ENCODE data around the gene LMO7. TPM values are rescaled to one million over a fixed set of nuclear protein-coding genes. Genes with fewer than 3 reads are reported as not detected.

Gene LMO7
- total and polyA plus RNA-seq, 2 of the 8 experiments (the other 6 are each of a cell fraction or from before 2014, with no cell fraction given): 8.1 to 28.3 TPM

- Histone ChIP-seq H3K36me3 (ENCODE audit: control insufficient read depth in 2 of 4, insufficient read depth in 4 of 4, low read length in 3 of 4) (0 out of 8 replicates have a peak, but pooled peaks cover 0 to under 1% (median 0%) of the 10 kb centered on the region in 4 experiments), H3K27ac (ENCODE audit: low read depth, low read length) (no peak overlapping the region), H3K4me2 (ENCODE audit: insufficient read depth in 1 of 2, low read depth in 2 of 2, low read length in 2 of 2) (no peak overlapping the region; a peak in 1 of 4 replicates), H3K9me3 (ENCODE audit: insufficient read depth in 2 of 2, low read depth in 1 of 2, low read length in 1 of 2) (peaks cover 0 to 2% of the 10 kb centered on the region in 2 experiments; a peak in 2 of 4 replicates), H3K9ac (replicated peaks in 1 of 4; ENCODE audit: extremely low read depth in 1 of 4, low read depth in 3 of 4, low read length in 3 of 4) (no peak overlapping the region), H4K5ac (ENCODE audit: insufficient read length, low read depth, low read length) (no peak overlapping the region), H3K18ac (ENCODE audit: extremely low read depth, low read length) (no peak overlapping the region), H2AFZ (ENCODE audit: low read length) (no peak overlapping the region), H3K27me3 (replicated peaks in 1 of 4; ENCODE audit: control insufficient read depth in 3 of 4, extremely low read depth in 1 of 4, insufficient read depth in 3 of 4, low read length in 3 of 4) (no peaks in the 10 kb centered on the region), H3K4me1 (replicated peaks in 1 of 4; ENCODE audit: control insufficient read depth in 3 of 4, insufficient read depth in 4 of 4, low read length in 3 of 4) (peaks cover 0 to 9% (median 4%) of the 10 kb centered on the region in 4 experiments; a peak in 3 of 7 replicates), H3K56ac (replicated peaks; ENCODE audit: insufficient read length, low read depth, low read length) (no peak overlapping the region), H3K79me2 (ENCODE audit: control insufficient read depth in 1 of 2, insufficient read depth in 2 of 2, low read length in 2 of 2) (no peaks in the 10 kb centered on the region), H3K79me1 (ENCODE audit: low read depth, low read length) (no peaks in the 10 kb centered on the region), H4K20me1 (replicated peaks in 1 of 2; ENCODE audit: control insufficient read depth in 1 of 2, insufficient read depth in 2 of 2, low read length in 2 of 2) (no peaks in the 10 kb centered on the region), H2AK5ac (ENCODE audit: low read depth, low read length) (no peak overlapping the region), H2BK20ac (ENCODE audit: low read length) (no peak overlapping the region; the same call in 1 of the 2 replicates), H3K23ac (ENCODE audit: insufficient read length) (no peak overlapping the region), H3K14ac (ENCODE audit: insufficient read length) (no peak overlapping the region), H3K4me3 (ENCODE audit: extremely low read depth in 1 of 4, insufficient read depth in 2 of 4, low read depth in 3 of 4, low read length in 4 of 4) (no peak overlapping the region), H3K4ac (replicated peaks; ENCODE audit: insufficient read length, low read depth, low read length) (no peak overlapping the region), H4K8ac (ENCODE audit: extremely low read depth, insufficient read depth, low read length) (no peak overlapping the region), H4K91ac (replicated peaks; ENCODE audit: insufficient read length, low read length) (no peak overlapping the region), H3K23me2 (ENCODE audit: low read depth, low read length) (no peaks in the 10 kb centered on the region), H2BK5ac (ENCODE audit: low read depth, low read length) (no peak overlapping the region), H2BK12ac (ENCODE audit: low read depth, low read length) (no peak overlapping the region), H2BK120ac (replicated peaks; ENCODE audit: low read depth, low read length) (no peak overlapping the region), H2BK15ac (ENCODE audit: low read length) (no peak overlapping the region)
- FAIRE-seq: no peak
- DNase-seq (ENCODE audit: low read depth in 1 of 2, low spot score in 2 of 2): no peak
- 92% methylated on average over 5 of the region's 5 CpGs; no CpG with 5 or more reads in 1 of the 2 experiments for WGBS, 2 experiments (ENCODE audit: extremely low coverage in 1 of 2, insufficient coverage in 1 of 2, insufficient read length in 1 of 2, insufficient replicate concordance in 2 of 2, low coverage in 1 of 2, low lambda C conversion rate in 2 of 2, missing lambda C conversion rate in 1 of 2)
- POLR2A ChIA-PET (ENCODE audit: partially characterized antibody): no interaction called here
- CTCF ChIA-PET (ENCODE audit: partially characterized antibody): no interaction called here
- TF ChIP-seq POLR2AphosphoS5 (IDR thresholded peaks at IDR 0.05; ENCODE audit: low read depth, low read length) (no peak), SAP30 (IDR thresholded peaks at IDR 0.05; ENCODE audit: insufficient read depth, insufficient replicate concordance, low read length) (no peak), BRCA1 (IDR thresholded peaks at IDR 0.05; ENCODE audit: low read depth, low read length) (no peak)
These were observed 190.3 kb downstream of the LMO7 start for GRCh38 chr13:75826391-75826790.
